Left hindlimb (tissue), 1 donor: Measurements from ENCODE around the gene EXOC7.

Source experiments
- DNase-seq: peaks from one replicate; pipeline ENCODE4 v3.0.0-alpha.2; 2018

EXOC7 gene

DNA sequence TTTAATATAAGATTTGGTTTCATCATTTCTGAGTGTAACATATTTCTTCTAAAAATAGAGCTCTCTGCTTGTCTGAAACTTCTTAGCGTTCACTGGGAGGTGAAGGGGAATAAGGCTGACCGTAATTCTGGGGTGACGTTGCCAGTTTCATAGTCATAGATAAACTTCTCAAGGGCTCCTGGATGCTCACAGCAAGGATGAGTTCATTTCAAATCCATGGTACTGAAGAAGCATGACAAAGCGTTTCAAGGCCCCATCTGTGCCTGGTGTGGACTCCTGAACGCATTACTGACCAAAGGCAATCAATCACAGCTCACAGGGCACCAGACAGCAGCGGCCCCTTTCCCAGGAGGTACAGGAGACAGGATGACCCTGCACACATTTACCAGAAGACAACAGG lies 64.5 kb downstream of the EXOC7 start:
- no peak for DNase-seq

DNA sequence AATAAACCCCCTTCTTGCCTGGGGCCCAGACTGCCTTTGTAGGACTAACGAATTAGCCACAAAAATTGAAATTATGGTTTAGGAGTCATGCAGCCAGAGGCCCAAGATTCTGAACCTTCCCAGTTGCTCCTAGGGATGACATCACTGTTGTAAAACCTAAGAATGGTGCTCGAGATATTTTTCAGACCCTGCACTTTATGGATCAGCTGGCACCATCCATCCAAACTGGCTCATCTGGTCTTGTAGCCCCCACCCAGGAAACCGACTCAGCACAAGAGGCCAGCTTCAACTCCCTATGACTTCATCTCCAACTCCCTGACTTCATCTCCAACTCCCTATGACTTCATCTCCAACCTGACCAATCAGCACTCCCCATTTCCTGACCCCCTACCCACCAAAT lies 65.5 kb downstream of the EXOC7 start:
- DNase-seq = no peak

DNA sequence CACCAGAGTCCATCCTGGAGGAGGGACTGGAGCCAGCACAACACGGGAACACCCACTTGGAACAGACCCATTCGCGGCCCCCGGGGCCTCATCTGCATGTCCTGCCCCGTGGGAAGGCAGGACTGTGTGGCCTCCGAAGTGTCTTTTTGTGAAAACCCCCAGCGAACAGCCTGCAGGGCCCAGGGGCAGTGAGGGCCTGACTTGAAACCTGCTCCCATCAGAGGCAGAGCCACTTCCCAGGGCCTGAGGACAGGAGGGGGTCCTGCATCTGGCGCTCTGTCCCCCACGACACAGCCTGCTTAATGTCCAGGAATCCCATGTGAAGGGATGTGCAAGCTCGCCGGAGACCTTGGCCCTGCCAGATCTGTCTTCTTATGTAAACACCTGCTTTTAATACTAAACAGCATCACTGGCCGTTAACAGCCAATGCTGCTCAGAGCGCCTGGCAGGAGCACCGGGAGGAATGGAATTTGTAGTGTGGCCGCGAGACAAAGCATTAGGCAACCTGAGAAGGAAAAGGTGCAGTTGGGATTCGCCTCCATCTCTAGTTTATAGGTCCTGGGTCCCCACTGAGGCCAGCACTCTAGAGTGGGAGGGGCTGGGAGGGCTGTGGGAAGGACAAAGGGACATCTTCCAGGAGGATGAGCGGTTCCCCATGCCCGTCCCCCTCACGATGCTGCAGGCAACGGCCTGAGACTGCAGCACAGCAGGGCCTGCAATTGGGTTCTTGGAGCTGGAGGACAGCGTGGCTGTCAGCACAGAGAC lies 66.9 kb downstream of the EXOC7 start:
- no peak for DNase-seq

DNA sequence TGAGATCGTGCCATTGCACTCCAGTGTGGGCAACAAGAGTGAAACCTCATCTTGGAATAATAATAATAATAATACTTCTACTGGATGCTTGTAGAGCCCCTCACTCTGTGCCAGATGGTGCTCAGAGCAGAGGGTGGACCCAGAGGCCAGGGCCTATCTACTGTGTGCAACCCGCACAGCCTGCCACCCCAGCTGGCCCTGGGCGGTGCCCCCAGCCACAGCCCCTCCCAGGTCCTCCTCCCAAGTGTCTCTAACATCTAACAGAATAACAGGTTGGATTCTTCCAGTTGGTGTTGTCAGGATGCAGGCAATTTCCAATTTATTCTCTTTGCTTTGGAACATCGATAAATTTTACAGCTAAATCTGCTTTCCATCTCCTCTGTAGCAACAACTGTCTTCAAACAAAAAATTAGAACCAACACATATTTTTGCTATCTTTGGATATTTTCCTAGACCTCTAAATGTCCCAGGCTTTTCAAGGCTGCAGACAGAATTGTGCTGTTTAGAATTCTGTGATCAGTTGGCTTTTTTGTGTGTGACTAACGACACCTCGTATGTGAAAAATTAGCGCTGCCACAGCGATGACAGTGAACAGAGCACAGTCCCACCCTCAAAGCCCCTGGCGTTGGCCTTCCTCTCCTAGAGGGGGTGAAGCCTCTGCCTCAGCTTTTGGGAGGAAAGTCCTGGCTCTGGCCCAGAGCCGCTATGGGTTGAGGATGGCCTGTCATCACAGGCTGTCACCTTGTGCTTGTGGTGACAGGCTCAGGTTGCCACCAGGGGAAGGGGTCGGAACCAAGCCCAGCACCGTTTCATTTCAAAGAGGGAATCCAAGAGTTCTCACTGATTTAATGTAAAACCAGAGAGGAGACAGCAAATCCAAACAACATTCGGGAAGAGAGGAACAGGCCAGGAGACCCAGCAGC lies 68.9 kb downstream of the EXOC7 start:
- no peak for DNase-seq

DNA sequence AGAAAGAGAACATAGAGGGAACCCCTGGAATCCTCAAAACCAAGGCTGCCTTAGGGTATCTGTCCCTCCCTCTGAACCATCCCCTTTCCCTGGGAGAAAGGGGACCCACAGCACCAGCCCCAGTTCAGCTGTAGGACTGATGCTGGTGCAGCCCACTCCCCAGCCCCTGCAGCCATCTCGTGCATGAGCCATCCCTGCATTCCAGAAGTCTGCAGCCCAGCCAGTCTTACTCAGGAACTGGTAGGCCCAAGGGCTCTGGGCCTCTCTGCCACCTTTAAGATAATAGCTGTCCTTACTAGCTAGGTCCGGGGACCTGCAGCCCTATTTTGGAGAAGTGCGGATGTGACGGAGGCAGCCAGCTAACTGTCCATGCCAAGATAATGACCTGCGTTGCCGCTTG lies 70.4 kb downstream of the EXOC7 start:
- no peak for DNase-seq

DNA sequence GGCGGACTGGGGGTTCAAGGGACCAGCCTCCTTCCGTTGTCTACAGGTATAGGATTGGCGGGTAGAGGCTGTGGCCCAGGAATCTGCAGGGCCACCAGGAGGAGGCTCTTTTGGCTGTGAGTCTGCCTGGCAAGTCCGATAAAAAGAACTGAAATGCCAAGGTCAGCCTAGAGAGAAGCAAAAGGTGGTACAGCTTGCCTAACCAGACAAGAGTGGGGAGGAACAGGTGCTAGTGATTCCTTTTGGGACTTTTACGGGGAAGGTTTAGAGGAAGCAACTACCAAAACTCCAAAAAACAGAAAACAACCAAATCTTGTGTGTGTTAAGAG lies 70.8 kb downstream of the EXOC7 start:
- no peak for DNase-seq

DNA sequence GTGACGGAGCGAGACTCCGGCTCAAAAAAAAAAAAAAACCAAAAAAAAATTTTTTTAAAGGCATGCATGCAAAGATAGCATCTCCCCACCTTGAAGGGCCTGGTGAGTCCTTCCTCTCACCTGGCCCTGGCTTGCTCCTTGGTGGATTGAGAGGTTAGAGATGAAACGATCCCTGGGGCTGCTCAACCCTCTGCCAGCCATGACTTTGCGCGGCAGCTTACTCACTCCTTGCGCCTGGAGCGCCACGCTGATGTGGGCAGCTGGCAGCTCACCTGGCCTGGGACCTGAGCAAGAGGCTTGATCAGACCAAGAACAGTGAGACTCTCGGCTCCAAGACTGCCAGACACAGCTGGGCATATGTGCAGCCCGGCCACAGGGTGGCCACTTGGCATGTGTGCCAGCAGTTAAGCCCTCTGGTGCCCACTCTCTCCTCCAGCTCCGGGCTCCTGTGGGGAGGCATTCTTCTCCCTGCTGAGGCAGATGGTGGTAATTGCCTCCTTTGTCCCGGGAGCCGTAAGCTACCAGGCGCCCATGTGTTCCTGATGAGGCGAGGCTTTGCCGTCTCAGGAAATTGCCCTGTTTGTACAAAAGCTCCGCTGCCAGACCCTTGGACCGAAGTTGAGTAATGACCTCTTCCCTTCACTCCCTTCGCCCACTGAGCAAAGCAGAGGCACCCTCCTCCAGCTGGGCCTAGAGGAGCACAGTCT lies 71.4 kb downstream of the EXOC7 start:
- no peak for DNase-seq
